Measurements from ENCODE around the gene NAT10.

DNA sequence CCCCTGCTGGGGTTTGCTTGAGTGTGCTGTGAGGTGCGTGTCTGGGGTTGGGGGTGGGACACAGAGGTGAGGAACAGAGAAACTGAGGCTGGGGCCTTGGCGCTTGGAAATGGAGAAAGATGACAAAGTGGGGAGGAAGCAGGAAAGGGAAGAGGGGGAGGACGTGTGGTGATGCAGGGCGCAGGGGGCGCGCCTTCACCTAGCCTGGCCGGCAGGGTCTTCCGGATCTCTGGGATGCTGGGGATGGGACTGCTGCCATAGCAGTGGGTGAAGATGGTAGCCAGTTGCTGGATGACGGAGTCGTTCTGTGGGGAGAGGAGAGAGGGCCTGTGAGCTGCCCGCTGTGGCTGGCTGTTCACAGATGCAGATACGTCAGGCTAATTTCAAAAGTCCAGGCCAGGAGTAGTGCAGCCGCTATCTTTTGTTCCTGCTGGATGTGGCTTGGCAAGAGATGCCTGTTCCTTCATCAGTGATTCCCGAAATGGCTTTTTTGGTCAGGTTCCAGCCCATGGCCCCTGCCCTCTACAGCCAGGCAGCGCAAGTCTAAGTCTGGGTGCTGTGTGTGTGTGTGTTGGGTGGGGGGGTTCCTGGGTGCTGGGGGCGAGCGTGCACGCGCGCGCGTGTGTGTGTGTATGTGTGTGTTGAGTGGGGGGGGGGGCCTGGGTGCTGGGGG, 54.8 kb downstream of the NAT10 start:
- TF ChIP-seq, protein P1, sequence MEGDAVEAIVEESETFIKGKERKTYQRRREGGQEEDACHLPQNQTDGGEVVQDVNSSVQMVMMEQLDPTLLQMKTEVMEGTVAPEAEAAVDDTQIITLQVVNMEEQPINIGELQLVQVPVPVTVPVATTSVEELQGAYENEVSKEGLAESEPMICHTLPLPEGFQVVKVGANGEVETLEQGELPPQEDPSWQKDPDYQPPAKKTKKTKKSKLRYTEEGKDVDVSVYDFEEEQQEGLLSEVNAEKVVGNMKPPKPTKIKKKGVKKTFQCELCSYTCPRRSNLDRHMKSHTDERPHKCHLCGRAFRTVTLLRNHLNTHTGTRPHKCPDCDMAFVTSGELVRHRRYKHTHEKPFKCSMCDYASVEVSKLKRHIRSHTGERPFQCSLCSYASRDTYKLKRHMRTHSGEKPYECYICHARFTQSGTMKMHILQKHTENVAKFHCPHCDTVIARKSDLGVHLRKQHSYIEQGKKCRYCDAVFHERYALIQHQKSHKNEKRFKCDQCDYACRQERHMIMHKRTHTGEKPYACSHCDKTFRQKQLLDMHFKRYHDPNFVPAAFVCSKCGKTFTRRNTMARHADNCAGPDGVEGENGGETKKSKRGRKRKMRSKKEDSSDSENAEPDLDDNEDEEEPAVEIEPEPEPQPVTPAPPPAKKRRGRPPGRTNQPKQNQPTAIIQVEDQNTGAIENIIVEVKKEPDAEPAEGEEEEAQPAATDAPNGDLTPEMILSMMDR (IDR thresholded peaks at IDR 0.05): no peak
- TF ChIP-seq EP300 (IDR thresholded peaks at IDR 0.05) (no peak), POLR2AphosphoS5 (IDR thresholded peaks at IDR 0.05) (no peak)
